Tibial nerve (tissue), 4 donors: ENCODE results near the gene ASXL3.

Source experiments
- CTCF ChIP-seq, 5 experiments: fragments of 200-600 bp in 3 of 5; fragments of 450-650 bp in 2 of 5; sonication (generic) in 3 of 5; IDR thresholded peaks; one replicate each; pipeline ENCODE4 v1.5.1; 2016 to 2019; ENCODE audit warnings: antibody characterized with exemption in 5 of 5, mild to moderate bottlenecking in 3 of 5, moderate library complexity in 2 of 5
- EP300 ChIP-seq, 2 donors: sonication (generic); formaldehyde crosslinking; IDR thresholded peaks; one replicate each; pipeline ENCODE4 v1.6.1; 2017; ENCODE audit warnings: antibody characterized with exemption in 2 of 2, mild to moderate bottlenecking in 1 of 2

GRCh38 chr18:33696332-33697162, 118.5 kb downstream of the ASXL3 start:
- TF ChIP-seq CTCF (IDR thresholded peaks at IDR 0.05) (no peak), EP300 (IDR thresholded peaks at IDR 0.05) (no peak)
